OCI-LY1 (cell line): Measurements from ENCODE around the gene FSCB.

ENCODE experiments used
- EZH2 ChIP-seq: fragments of 200-600 bp; sonication (generic), shearing (Covaris generic); IDR thresholded peaks from 2 replicates; pipeline ENCODE4 v1.8.0; 2017; ENCODE audit warnings: borderline replicate concordance, mixed run types, mild to moderate bottlenecking, antibody characterized with exemption, low read length, moderate library complexity, mixed read lengths
- TF ChIP-seq, protein P1 (sequence below): fragments of 200-600 bp; sonication (generic), shearing (Covaris generic); IDR thresholded peaks from 2 replicates; pipeline ENCODE4 v1.5.1; 2017; ENCODE audit warnings: mild to moderate bottlenecking, antibody characterized with exemption, low read length, moderate library complexity, mixed read lengths

DNA sequence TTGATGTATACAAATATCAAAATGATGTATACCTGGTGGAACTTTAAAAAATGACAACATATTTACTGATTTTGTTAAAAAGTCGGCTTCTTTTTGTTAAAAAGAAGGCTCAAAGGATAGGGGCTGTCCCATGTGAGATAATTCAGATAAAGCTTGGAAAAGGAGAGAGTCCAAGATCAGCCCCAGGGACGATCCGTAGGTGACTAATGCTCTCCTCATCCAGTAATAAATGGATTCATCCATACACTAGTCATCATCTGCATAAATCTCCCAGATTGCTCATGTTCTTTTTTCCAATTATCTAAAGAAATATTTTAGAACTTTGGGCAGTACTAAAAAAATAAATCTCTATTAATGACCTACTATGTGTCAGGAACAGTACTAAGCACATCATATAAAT, 23.4 kb upstream of the FSCB start:
- TF ChIP-seq, protein P1, sequence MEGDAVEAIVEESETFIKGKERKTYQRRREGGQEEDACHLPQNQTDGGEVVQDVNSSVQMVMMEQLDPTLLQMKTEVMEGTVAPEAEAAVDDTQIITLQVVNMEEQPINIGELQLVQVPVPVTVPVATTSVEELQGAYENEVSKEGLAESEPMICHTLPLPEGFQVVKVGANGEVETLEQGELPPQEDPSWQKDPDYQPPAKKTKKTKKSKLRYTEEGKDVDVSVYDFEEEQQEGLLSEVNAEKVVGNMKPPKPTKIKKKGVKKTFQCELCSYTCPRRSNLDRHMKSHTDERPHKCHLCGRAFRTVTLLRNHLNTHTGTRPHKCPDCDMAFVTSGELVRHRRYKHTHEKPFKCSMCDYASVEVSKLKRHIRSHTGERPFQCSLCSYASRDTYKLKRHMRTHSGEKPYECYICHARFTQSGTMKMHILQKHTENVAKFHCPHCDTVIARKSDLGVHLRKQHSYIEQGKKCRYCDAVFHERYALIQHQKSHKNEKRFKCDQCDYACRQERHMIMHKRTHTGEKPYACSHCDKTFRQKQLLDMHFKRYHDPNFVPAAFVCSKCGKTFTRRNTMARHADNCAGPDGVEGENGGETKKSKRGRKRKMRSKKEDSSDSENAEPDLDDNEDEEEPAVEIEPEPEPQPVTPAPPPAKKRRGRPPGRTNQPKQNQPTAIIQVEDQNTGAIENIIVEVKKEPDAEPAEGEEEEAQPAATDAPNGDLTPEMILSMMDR: no peak
- no peak for TF ChIP-seq EZH2
